Natural killer cell treated with Interleukin-12 subunit alpha and Interleukin-12 subunit beta and Interleukin-15 and Interleukin-18, amount 100 ng/mL, for 72 hours (primary cell): ENCODE results near the gene TUBB8B. TPM values are rescaled to one million over a fixed set of nuclear protein-coding genes. Genes with fewer than 3 reads are reported as not detected.
A peak's percentile ranks its signal among the peaks of the same experiment; 100 is the strongest.
"Not testable (repeated sequence)": the region's sequence is repeated elsewhere in the genome, so short reads cannot be mapped to it uniquely, and the experiment has no call there.

ENCODE experiments used
- ATAC-seq, 2 donors: fragments of 150-1000 bp; cut with Tn5 transposase in 1 of 2; sonication (Bioruptor Pico), chemical (Tn5 transposase) in 1 of 2; 2 replicates each; pipeline ENCODE4 v1.10.0; 2021
- DNase-seq: peaks from one replicate; pipeline ENCODE4 v3.0.0; 2022; ENCODE audit warnings: low spot score
- H3K27ac Mint-ChIP-seq, 2 donors: 1 replicate in 1 of 2; 2 replicates in 1 of 2; pipeline ENCODE4 v1.8.0; 2022; ENCODE audit warnings: mixed read lengths in 2 of 2, mild to moderate bottlenecking in 1 of 2, moderate library complexity in 1 of 2
- H3K27me3 Mint-ChIP-seq, 2 donors: 1 replicate in 1 of 2; 2 replicates in 1 of 2; pipeline ENCODE4 v1.8.0; 2022; ENCODE audit warnings: mixed read lengths in 2 of 2
- H3K36me3 Mint-ChIP-seq: one replicate; pipeline ENCODE4 v1.8.0; 2022; ENCODE audit warnings: mixed read lengths
- H3K4me1 Mint-ChIP-seq, 2 donors: 1 replicate in 1 of 2; 2 replicates in 1 of 2; pipeline ENCODE4 v1.8.0; 2022; ENCODE audit warnings: low read depth in 2 of 2, mixed read lengths in 2 of 2, mild to moderate bottlenecking in 1 of 2
- H3K4me3 Mint-ChIP-seq: one replicate; pipeline ENCODE4 v1.8.0; 2022; ENCODE audit warnings: mixed read lengths
- H3K9me3 Mint-ChIP-seq: 2 replicates; pipeline ENCODE4 v1.8.0; 2022; ENCODE audit warnings: mixed read lengths
- total RNA-seq, 2 donors: library from RNA; stranded (reverse); gene quantifications; one replicate each; pipeline ENCODE4 v1.2.3, GENCODE V29; 2022

TUBB8B gene
- total RNA-seq, 2 donors from 2014 or later, result not detected

- not testable (repeated sequence) for H3K36me3 Mint-ChIP-seq, H3K27ac Mint-ChIP-seq, H3K27me3 Mint-ChIP-seq, H3K4me3 Mint-ChIP-seq, DNase-seq, H3K9me3 Mint-ChIP-seq, H3K4me1 Mint-ChIP-seq
- ATAC-seq, result peak in 1 of 2 donors; percentile 32
Measured at GRCh38 chr18:75525-76160, 26.2 kb upstream of the TUBB8B start.

DNA sequence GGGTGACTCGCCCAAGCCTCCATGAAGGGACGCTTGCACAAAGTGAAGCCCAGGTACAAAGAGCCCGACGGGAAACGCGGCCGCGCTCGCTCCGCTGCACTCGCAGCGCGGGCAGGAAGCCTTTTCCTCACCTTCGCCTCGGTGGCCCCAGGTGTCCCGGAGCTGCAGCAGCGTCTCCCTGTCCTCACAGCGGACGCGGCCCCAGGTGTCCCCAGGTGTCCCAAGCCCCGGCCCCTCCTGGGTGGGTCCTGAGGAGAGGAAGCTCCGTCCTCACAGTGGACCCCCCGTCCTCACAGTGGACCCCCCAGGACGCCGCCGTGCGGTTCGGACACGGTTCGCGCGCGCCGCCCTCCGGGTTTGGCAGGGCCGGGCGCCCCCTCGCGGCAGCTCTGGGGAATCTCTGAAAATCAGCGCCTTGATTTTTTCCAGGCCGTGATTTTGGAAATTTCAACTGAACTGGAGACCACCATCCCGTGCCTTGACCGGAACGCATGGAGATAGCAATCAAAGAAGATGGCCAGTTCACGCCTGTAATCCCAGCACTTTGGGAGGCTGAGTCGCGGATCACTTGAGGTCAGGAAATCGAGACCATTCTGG lies 23.9 kb upstream of the TUBB8B start:
- not testable (repeated sequence) for ATAC-seq, H3K27me3 Mint-ChIP-seq, H3K9me3 Mint-ChIP-seq, H3K36me3 Mint-ChIP-seq, H3K4me1 Mint-ChIP-seq, H3K4me3 Mint-ChIP-seq, H3K27ac Mint-ChIP-seq, DNase-seq

DNA sequence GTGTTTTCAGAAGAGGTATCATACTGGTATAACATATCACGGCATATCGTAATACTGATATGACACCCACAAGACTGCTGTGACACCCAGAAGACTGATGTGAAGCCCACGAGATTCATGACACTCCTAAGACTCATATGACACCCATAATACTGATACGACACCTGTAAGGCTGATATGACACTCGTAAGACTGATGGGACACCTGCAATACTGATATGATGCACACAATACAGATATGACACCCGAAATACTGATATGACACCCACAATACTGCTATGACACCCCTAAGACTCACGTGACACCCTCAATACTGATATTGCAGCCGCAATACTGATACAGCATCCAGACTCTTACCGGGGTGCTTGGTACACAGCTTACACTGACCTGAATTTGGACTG lies 18.3 kb upstream of the TUBB8B start:
- ATAC-seq, result peak in 1 of 2 donors; percentile 80
- not testable (repeated sequence) for H3K36me3 Mint-ChIP-seq

DNA sequence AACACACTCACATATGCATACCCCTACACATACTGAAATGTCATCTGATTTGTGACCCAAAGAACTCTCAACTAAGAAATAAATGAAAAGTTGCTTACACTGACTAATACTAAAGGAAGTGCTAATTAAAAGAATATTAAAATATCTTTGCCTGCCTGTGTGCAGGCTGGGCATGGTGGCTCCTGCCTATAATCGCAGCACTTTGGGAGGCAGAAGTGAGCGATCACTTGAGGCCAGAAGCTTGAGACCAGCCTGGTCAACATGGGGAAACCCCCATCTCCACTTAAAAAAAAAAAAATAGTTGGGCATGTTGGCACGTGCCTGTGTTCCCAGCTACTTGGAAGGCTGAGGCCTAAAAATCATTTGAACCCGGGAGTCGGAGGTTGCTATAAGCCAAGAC lies 14.9 kb upstream of the TUBB8B start:
- H3K4me1 Mint-ChIP-seq, H3K4me3 Mint-ChIP-seq, DNase-seq, H3K36me3 Mint-ChIP-seq, H3K27ac Mint-ChIP-seq, ATAC-seq, H3K9me3 Mint-ChIP-seq: not testable (repeated sequence)
- peaks cover 27 to 61% of the 10 kb centered on the region in 2 donors for H3K27me3 Mint-ChIP-seq

More for the DNA sequence above, 18.3 kb upstream of the TUBB8B start:
- not testable (repeated sequence) for H3K4me3 Mint-ChIP-seq, H3K27ac Mint-ChIP-seq, H3K4me1 Mint-ChIP-seq, H3K9me3 Mint-ChIP-seq, DNase-seq
- H3K27me3 Mint-ChIP-seq, result peaks cover 17 to 30% of the 10 kb centered on the region in 2 donors

DNA sequence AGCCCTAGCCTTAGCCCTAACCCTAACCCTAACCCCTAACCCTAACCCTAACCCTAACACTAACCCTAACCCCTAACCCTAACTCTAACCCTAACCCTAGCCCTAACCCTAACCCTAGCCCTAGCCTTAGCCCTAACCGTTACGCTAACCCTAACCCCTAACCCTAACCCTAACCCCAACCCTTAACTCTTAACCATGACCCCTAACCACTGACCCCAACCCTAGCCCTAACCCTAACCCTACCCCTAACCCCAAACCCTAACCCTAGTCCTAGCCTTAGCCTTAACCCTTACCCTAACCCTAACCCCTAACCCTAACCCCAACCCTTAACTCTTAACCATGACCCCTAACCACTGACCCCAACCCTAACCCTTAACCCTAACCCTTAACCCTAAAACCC lies 14.2 kb upstream of the TUBB8B start:
- not testable (repeated sequence) for DNase-seq, ATAC-seq
- peaks cover 27 to 58% of the 10 kb centered on the region in 2 donors for H3K27me3 Mint-ChIP-seq

GRCh38 chr18:54388-54787 lies 5.0 kb upstream of the TUBB8B start:
- not testable (repeated sequence) for ATAC-seq, DNase-seq, H3K4me3 Mint-ChIP-seq, H3K36me3 Mint-ChIP-seq, H3K4me1 Mint-ChIP-seq, H3K9me3 Mint-ChIP-seq, H3K27ac Mint-ChIP-seq
- H3K27me3 Mint-ChIP-seq, result peaks cover 0 to 12% of the 10 kb centered on the region in 2 donors

More for the DNA sequence above, 14.2 kb upstream of the TUBB8B start:
- not testable (repeated sequence) for H3K4me3 Mint-ChIP-seq, H3K4me1 Mint-ChIP-seq, H3K9me3 Mint-ChIP-seq, H3K36me3 Mint-ChIP-seq, H3K27ac Mint-ChIP-seq

DNA sequence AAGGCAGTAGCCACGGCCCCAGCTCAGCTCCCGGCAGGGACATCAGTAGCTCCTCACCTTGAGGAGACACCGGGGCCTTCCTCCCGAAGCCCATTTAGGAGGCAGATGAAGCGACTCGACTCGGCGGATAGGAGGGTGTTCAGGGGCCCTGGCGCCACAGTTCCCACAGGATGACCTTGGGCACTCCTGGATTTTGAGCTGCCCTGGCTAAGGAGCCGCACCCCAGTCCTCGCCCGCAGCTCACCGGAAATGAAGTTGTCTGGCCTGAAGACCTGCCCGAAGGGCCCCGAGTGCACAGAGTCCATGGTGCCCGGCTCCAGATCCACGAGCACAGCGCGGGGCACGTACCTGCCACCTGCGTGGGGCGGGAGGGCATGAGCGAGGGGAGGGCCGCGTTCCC lies 719 bp downstream of the TUBB8B start:
- ATAC-seq, H3K9me3 Mint-ChIP-seq, H3K27ac Mint-ChIP-seq, H3K4me3 Mint-ChIP-seq, H3K27me3 Mint-ChIP-seq, H3K4me1 Mint-ChIP-seq, DNase-seq, H3K36me3 Mint-ChIP-seq: not testable (repeated sequence)

- DNase-seq, H3K9me3 Mint-ChIP-seq, H3K27ac Mint-ChIP-seq, H3K4me1 Mint-ChIP-seq, H3K36me3 Mint-ChIP-seq, H3K4me3 Mint-ChIP-seq, H3K27me3 Mint-ChIP-seq: not testable (repeated sequence)
- peak in 1 of 2 donors; percentile 41 for ATAC-seq
Measured at GRCh38 chr18:13177-13576, 36.2 kb downstream of the TUBB8B start.

- not testable (repeated sequence) for H3K36me3 Mint-ChIP-seq, DNase-seq, H3K4me1 Mint-ChIP-seq, H3K27me3 Mint-ChIP-seq, H3K4me3 Mint-ChIP-seq, H3K27ac Mint-ChIP-seq, H3K9me3 Mint-ChIP-seq
- ATAC-seq, result peak; percentile 24 to 59
Measured at GRCh38 chr18:12773-13172, 36.6 kb downstream of the TUBB8B start.

DNA sequence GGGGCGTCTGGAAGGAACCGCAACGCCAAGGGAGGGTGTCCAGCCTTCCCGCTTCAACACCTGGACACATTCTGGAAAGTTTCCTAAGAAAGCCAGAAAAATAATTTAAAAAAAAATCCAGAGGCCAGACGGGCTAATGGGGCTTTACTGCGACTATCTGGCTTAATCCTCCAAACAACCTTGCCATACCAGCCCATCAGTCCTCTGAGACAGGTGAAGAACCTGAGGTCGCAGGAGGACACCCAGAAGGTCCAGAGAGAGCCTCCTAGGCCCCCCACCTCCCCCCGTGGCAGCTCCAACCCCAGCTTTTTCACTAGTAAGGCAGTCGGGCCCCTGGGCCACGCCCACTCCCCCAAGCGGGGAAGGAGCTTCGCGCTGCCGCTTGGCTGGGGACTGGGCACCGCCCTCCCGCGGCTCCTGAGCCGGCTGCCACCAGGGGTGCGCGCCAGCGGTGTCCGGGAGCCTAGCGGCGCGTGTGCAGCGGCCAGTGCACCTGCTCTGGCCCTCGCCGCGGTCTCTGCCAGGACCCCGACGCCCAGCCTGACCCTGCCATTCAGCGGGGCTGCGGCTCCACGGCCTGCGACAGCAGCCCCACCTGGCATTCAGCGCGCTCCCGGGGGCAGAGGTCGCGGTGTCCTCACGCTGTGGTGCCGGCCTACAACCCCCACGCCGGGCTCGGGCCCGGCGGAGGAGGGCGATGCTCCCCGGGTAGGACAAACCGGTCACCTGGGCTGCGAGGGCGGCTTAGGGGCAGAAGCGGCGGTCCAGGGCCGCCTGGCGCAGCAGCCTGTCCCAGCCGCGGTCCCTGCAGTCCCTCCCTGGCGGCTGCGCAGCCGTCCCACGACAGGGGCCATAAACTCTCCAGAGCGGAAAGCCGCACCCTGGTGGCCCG lies 37.8 kb downstream of the TUBB8B start:
- H3K4me1 Mint-ChIP-seq, H3K27me3 Mint-ChIP-seq, DNase-seq, H3K27ac Mint-ChIP-seq, ATAC-seq, H3K4me3 Mint-ChIP-seq, H3K36me3 Mint-ChIP-seq, H3K9me3 Mint-ChIP-seq: not testable (repeated sequence)

DNA sequence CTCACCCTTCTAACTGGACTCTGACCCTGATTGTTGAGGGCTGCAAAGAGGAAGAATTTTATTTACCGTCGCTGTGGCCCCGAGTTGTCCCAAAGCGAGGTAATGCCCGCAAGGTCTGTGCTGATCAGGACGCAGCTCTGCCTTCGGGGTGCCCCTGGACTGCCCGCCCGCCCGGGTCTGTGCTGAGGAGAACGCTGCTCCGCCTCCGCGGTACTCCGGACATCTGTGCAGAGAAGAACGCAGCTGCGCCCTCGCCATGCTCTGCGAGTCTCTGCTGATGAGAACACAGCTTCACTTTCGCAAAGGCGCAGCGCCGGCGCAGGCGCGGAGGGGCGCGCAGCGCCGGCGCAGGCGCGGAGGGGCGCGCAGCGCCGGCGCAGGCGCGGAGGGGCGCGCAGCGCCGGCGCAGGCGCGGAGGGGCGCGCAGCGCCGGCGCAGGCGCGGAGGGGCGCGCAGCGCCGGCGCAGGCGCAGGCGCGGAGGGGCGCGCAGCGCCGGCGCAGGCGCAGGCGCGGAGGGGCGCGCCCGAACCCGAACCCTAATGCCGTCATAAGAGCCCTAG lies 38.7 kb downstream of the TUBB8B start:
- not testable (repeated sequence) for H3K27ac Mint-ChIP-seq, H3K27me3 Mint-ChIP-seq, H3K9me3 Mint-ChIP-seq, DNase-seq, H3K36me3 Mint-ChIP-seq, H3K4me1 Mint-ChIP-seq, H3K4me3 Mint-ChIP-seq
- ATAC-seq, result peak in 1 of 2 donors; percentile 51

DNA sequence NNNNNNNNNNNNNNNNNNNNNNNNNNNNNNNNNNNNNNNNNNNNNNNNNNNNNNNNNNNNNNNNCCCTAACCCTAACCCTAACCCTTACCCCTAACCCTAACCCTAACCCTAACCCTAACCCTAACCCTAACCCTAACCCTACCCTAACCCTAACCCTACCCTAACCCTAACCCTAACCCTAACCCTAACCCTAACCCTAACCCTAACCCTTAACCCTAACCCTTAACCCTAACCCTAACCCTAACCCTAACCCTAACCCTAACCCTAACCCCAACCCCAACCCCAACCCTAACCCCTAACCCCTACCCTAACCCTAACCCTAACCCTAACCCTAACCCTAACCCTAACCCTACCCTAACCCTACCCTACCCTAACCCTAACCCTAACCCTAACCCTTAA lies 39.5 kb downstream of the TUBB8B start:
- not testable (repeated sequence) for H3K27me3 Mint-ChIP-seq, DNase-seq, ATAC-seq, H3K4me1 Mint-ChIP-seq, H3K4me3 Mint-ChIP-seq, H3K36me3 Mint-ChIP-seq, H3K27ac Mint-ChIP-seq, H3K9me3 Mint-ChIP-seq
